Osteocyte (in vitro differentiated cells): ENCODE measurements around the gene EIPR1. TPM values are rescaled to one million over a fixed set of nuclear protein-coding genes. Genes with fewer than 3 reads are reported as not detected.
"Not testable (repeated sequence)": the region's sequence is repeated elsewhere in the genome, so short reads cannot be mapped to it uniquely, and the experiment has no call there.

Experiments used
- DNase-seq: peaks from one replicate; pipeline ENCODE4 v3.0.0; 2021; ENCODE audit warnings: mixed read lengths; ENCODE audit not compliant: unreplicated experiment; ENCODE audit errors: extremely low spot score
- H3K27ac Mint-ChIP-seq: one replicate; pipeline ENCODE4 v1.8.0; 2021; ENCODE audit warnings: mild to moderate bottlenecking, mixed read lengths; ENCODE audit not compliant: unreplicated experiment
- H3K27me3 Mint-ChIP-seq: one replicate; pipeline ENCODE4 v1.8.0; 2021; ENCODE audit warnings: mixed read lengths; ENCODE audit not compliant: unreplicated experiment
- H3K36me3 Mint-ChIP-seq: one replicate; pipeline ENCODE4 v1.8.0; 2021; ENCODE audit warnings: mixed read lengths; ENCODE audit not compliant: unreplicated experiment
- H3K4me1 Mint-ChIP-seq: one replicate; pipeline ENCODE4 v1.8.0; 2021; ENCODE audit warnings: mixed read lengths; ENCODE audit not compliant: unreplicated experiment
- H3K4me3 Mint-ChIP-seq: one replicate; pipeline ENCODE4 v1.8.0; 2021; ENCODE audit warnings: mild to moderate bottlenecking, moderate library complexity, mixed read lengths; ENCODE audit not compliant: unreplicated experiment
- H3K9me3 Mint-ChIP-seq: one replicate; pipeline ENCODE4 v1.8.0; 2021; ENCODE audit warnings: mixed read lengths; ENCODE audit not compliant: unreplicated experiment
- CTCF ChIP-seq: fragments of 200-600 bp; sonication (generic); IDR thresholded peaks from 2 replicates; pipeline ENCODE4 v1.5.0; 2021; ENCODE audit warnings: antibody characterized with exemption, mild to moderate bottlenecking, moderate library complexity
- total RNA-seq: library from RNA; stranded (reverse); gene quantifications from 2 replicates; pipeline ENCODE4 v1.2.1, GENCODE V29; 2021

Gene EIPR1
- total RNA-seq, 1 donor from 2014 or later: 19.9 TPM

- no peak for TF ChIP-seq CTCF
- Mint-ChIP-seq H3K27ac (no peak overlapping the region), H3K27me3 (no peaks in the 10 kb centered on the region), H3K4me1 (no peaks in the 10 kb centered on the region), H3K9me3 (no peaks in the 10 kb centered on the region), H3K36me3 (peaks cover 3% of the 10 kb centered on the region), H3K4me3 (no peak overlapping the region)
- DNase-seq: no peak
Observed at GRCh38 chr2:3285901-3286645, 91.5 kb downstream of the EIPR1 start.

GRCh38 chr2:3284657-3285630 is 92.7 kb downstream of the EIPR1 start:
- Mint-ChIP-seq H3K36me3 (peaks cover 3% of the 10 kb centered on the region), H3K4me1 (no peaks in the 10 kb centered on the region), H3K27me3 (no peaks in the 10 kb centered on the region), H3K4me3 (no peak overlapping the region), H3K9me3 (no peaks in the 10 kb centered on the region), H3K27ac (no peak overlapping the region)
- DNase-seq: no peak
- TF ChIP-seq CTCF: no peak

- DNase-seq, H3K4me1 Mint-ChIP-seq, H3K9me3 Mint-ChIP-seq, H3K36me3 Mint-ChIP-seq, H3K27me3 Mint-ChIP-seq, H3K4me3 Mint-ChIP-seq, H3K27ac Mint-ChIP-seq: not testable (repeated sequence)
Observed at GRCh38 chr2:3283876-3284656, 93.6 kb downstream of the EIPR1 start.

GRCh38 chr2:3283206-3283605 is 94.4 kb downstream of the EIPR1 start:
- Mint-ChIP-seq H3K4me1 (no peaks in the 10 kb centered on the region), H3K27ac (no peak overlapping the region), H3K27me3 (no peaks in the 10 kb centered on the region), H3K36me3 (peaks cover 3% of the 10 kb centered on the region), H3K4me3 (no peak overlapping the region), H3K9me3 (no peaks in the 10 kb centered on the region)
- peak; percentile 75 for DNase-seq
- TF ChIP-seq CTCF: no peak
